NCI-H1436 treated with DMSO at 0.1 percent for 48 hours (cell line): Measurements from ENCODE around the gene VTN.
A peak's percentile ranks its signal among the peaks of the same experiment; 100 is the strongest.

Experiments
- DNase-seq: peaks from one replicate; lab custom pipeline; 2025; lab: John Stamatoyannopoulos, UW

The VTN gene

GRCh38 chr17:28368915-28369683 is 1.0 kb downstream of the VTN start:
- DNase-seq, result no peak

- no peak for DNase-seq
These were observed 1.7 kb downstream of the VTN start for GRCh38 chr17:28368306-28368831.

- DNase-seq, result no peak
These were observed 2.3 kb downstream of the VTN start for GRCh38 chr17:28367641-28368305.

GRCh38 chr17:28366605-28367004 is 3.5 kb downstream of the VTN start:
- DNase-seq, result no peak

GRCh38 chr17:28365487-28365886 is 4.6 kb downstream of the VTN start:
- no peak for DNase-seq

GRCh38 chr17:28364665-28365363 is 5.3 kb downstream of the VTN start, which contains the start of gene SEBOX:
Gene SEBOX (minus strand): TSS chr17:28365199. CDS start chr17:28365151, 48 bp downstream.
- DNase-seq, result no peak

GRCh38 chr17:28363776-28364650 is 6.1 kb downstream of the VTN start:
- no peak for DNase-seq

GRCh38 chr17:28363186-28363585 is 6.9 kb downstream of the VTN start:
- no peak for DNase-seq

- DNase-seq, result no peak
These were observed 12.3 kb downstream of the VTN start for GRCh38 chr17:28357901-28358197.

- DNase-seq, result peak; percentile 72
These were observed 12.8 kb downstream of the VTN start, which contains the start of gene POLDIP2 for GRCh38 chr17:28357061-28357900. Gene POLDIP2 (minus strand): TSS chr17:28357527. CDS start chr17:28357448, 79 bp downstream.

GRCh38 chr17:28350271-28350670 is 19.8 kb downstream of the VTN start:
- no peak for DNase-seq

- no peak for DNase-seq
These were observed 21.1 kb downstream of the VTN start for GRCh38 chr17:28348979-28349378.

- DNase-seq, result no peak
These were observed 22.7 kb downstream of the VTN start for GRCh38 chr17:28347261-28347891.

GRCh38 chr17:28346746-28347246 is 23.3 kb downstream of the VTN start:
- no peak for DNase-seq

- DNase-seq, result no peak
These were observed 23.9 kb downstream of the VTN start for GRCh38 chr17:28346199-28346580.

GRCh38 chr17:28345419-28346198 is 24.5 kb downstream of the VTN start:
- no peak for DNase-seq

- no peak for DNase-seq
These were observed 25.6 kb downstream of the VTN start for GRCh38 chr17:28344435-28344901.

GRCh38 chr17:28344011-28344410 is 26.1 kb downstream of the VTN start:
- DNase-seq, result no peak

GRCh38 chr17:28343491-28343932 is 26.6 kb downstream of the VTN start:
- DNase-seq, result no peak
